Heart right ventricle (tissue), 16 donors: Measurements from ENCODE around the gene TNIP1. TPM values are rescaled to one million over a fixed set of nuclear protein-coding genes. Genes with fewer than 3 reads are reported as not detected.
A peak's percentile ranks its signal among the peaks of the same experiment; 100 is the strongest.

Source experiments
- ATAC-seq, 8 donors: fragments of 200-7000 bp; cut with Tn5 transposase; one replicate each; pipeline ENCODE4 v1.9.1; 2020; ENCODE audit warnings: mild to moderate bottlenecking in 8 of 8, moderate library complexity in 8 of 8, moderate number of reproducible peaks in 1 of 8
- DNase-seq, 2 donors: peaks; one replicate each; pipeline ENCODE4 v3.0.0-alpha.2; 2020
- H3K27ac ChIP-seq, 10 donors: fragments of 200-600 bp; sonication (generic) in 2 of 10; one replicate each; pipeline versions ENCODE4 v1.5.0 to v1.8.0; 2020 to 2022; ENCODE audit warnings: mild to moderate bottlenecking in 3 of 10
- H3K27me3 ChIP-seq, 7 donors: fragments of 200-600 bp; one replicate each; pipeline ENCODE4 v1.8.0; 2021 to 2022; ENCODE audit warnings: mild to moderate bottlenecking in 2 of 7
- H3K36me3 ChIP-seq, 9 donors: fragments of 200-600 bp; sonication (generic) in 1 of 9; one replicate each; pipeline versions ENCODE4 v1.5.0 to v1.8.0; 2020 to 2022; ENCODE audit warnings: mild to moderate bottlenecking in 2 of 9
- H3K4me1 ChIP-seq, 9 donors: fragments of 200-600 bp; sonication (generic) in 1 of 9; one replicate each; pipeline versions ENCODE4 v1.5.0 to v1.8.0; 2020 to 2022; ENCODE audit warnings: mild to moderate bottlenecking in 4 of 9
- H3K4me3 ChIP-seq, 10 donors: fragments of 200-600 bp; sonication (generic) in 2 of 10; one replicate each; pipeline versions ENCODE4 v1.5.0 to v1.8.0; 2020 to 2022; ENCODE audit warnings: mild to moderate bottlenecking in 7 of 10, moderate library complexity in 2 of 10
- H3K9me3 ChIP-seq, 11 donors: fragments of 200-600 bp in 10 of 11; sonication (generic) in 2 of 11; one replicate each; pipeline versions ENCODE4 v1.5.0 to v1.8.0; 2013 to 2022; ENCODE audit warnings: mild to moderate bottlenecking in 2 of 11, control low read depth in 1 of 11, moderate library complexity in 1 of 11
- CTCF ChIP-seq, 9 donors: fragments of 200-600 bp; sonication (generic) in 2 of 9; IDR thresholded peaks; one replicate each; pipeline versions ENCODE4 v1.5.0 to v1.8.0; 2021 to 2022; ENCODE audit warnings: antibody characterized with exemption in 9 of 9, mild to moderate bottlenecking in 5 of 9, moderate library complexity in 1 of 9
- WGBS, 2 donors: extraction: QIAGEN DNeasy Blood & Tissue Kit; methylation state at CpG; one replicate each; pipeline ENCODE4 v1.1.7; 2013; ENCODE audit warnings: inconsistent platforms in 1 of 2; 5-methylcytosine and 5-hydroxymethylcytosine counted together
- intact Hi-C, 10 donors: fragments of 100-400 bp; cut with DNase I; formaldehyde crosslinking; loops; one replicate each; pipeline versions ENCODE4 v1.11.1 to v1.14.2; 2022
- polyA plus RNA-seq, 2 donors: library from polyadenylated mRNA; stranded (reverse); fragments of 200-250 nt; gene quantifications; one replicate each; pipeline ENCODE4 v1.2.3, GENCODE V29; 2013
- total RNA-seq, 10 donors: library from RNA; stranded (reverse); fragmentation: NEBNext Ultra II Directional in 3 of 10; extraction: Animal tissue kit (Norgen Biotek cat#: 25700) in 3 of 10; gene quantifications; one replicate each; pipeline versions ENCODE4 v1.2.1 to v1.2.4, GENCODE V29; 2021 to 2023
- donor health status: Arrhythmogenic right ventricular cardiomyopathy.
- donor health status: ischemic (EF 13 %, LVEDD 7.1; RV severe dilation, severe dysfunction).
- donor health status: healthy with polysubstance abuse.
- donor health status: DM: no; HTN: yes; CAD: no.
- donor health status: DM: no; HTN: no; CAD: no.
- donor health status: ischemic (EF 25% LVEDD 6.9; RV normal size, moderate dysfunction).
- donor health status: ischemic (EF 25% LVEDD 5.7; RV mildly dilated, moderate dysfunction).
- donor health status: healthy.
- donor health status: DM: yes; HTN: yes; CAD: no.
- donor health status: Ischemic cardiomyopathy.
- donor health status: ischemic (EF 35%, LVEDD 5.7; RV mildly dilated, moderate dysfunction).
- donor health status: nonischemic (EF 11% LVEDD 7.7; RV severe dilation, severe dysfunction).
- donor health status: DM: yes; HTN: yes; CAD: no.
- donor health status: PGD.
- donor health status: ischemic (EF 29% LVEDD 5.4; RV normal size, mild dysfunction).
- donor health status: nonischemic (EF 23%, LVEDD 6.1; RV moderate dilation, normal function).

Gene TNIP1
- total and polyA plus RNA-seq, 12 donors: 63.8 to 130 (median 124) TPM

GRCh38 chr5:151122828-151123227 is 42.0 kb upstream of the TNIP1 start:
- intact Hi-C loops: no loop called here
- no peak for TF ChIP-seq CTCF (IDR thresholded peaks at IDR 0.05)
- no peak for DNase-seq
- ATAC-seq: no peak
- 95% methylated on average over 14 of the region's 14 CpGs for WGBS, 2 donors
- Histone ChIP-seq H3K9me3 (no peaks in the 10 kb centered on the region), H3K4me3 (no peak overlapping the region), H3K27ac (peak overlapping the region in 1 of 10 donors; percentile 77), H3K36me3 (peaks cover 0 to 100% (median 62%) of the 10 kb centered on the region in 9 donors), H3K4me1 (peaks cover 9 to 34% (median 16%) of the 10 kb centered on the region in 9 donors), H3K27me3 (no peaks in the 10 kb centered on the region)

- ATAC-seq: no peak
- no peak for TF ChIP-seq CTCF (IDR thresholded peaks at IDR 0.05)
- no peak for DNase-seq
- Histone ChIP-seq H3K9me3 (no peaks in the 10 kb centered on the region), H3K36me3 (peaks cover 0 to 100% (median 62%) of the 10 kb centered on the region in 9 donors), H3K4me3 (no peak overlapping the region), H3K4me1 (peaks cover 9 to 33% (median 16%) of the 10 kb centered on the region in 9 donors), H3K27ac (no peak overlapping the region), H3K27me3 (no peaks in the 10 kb centered on the region)
- intact Hi-C loops: no loop called here
- WGBS, 2 donors: 72 to 91% methylated on average over 5 of the region's 5 CpGs
These were observed 40.8 kb upstream of the TNIP1 start for GRCh38 chr5:151121665-151122064.

GRCh38 chr5:151121095-151121494 is 40.3 kb upstream of the TNIP1 start:
- Histone ChIP-seq H3K27me3 (no peaks in the 10 kb centered on the region), H3K36me3 (peaks cover 0 to 100% (median 68%) of the 10 kb centered on the region in 9 donors), H3K4me3 (no peak overlapping the region), H3K27ac (no peak overlapping the region), H3K9me3 (no peaks in the 10 kb centered on the region), H3K4me1 (peaks cover 9 to 28% (median 16%) of the 10 kb centered on the region in 9 donors)
- ATAC-seq: no peak
- no peak for TF ChIP-seq CTCF (IDR thresholded peaks at IDR 0.05)
- intact Hi-C loops: no loop called here
- WGBS, 2 donors: 98% methylated on average over 2 of the region's 2 CpGs
- no peak for DNase-seq

- ATAC-seq: no peak
These were observed 38.2 kb upstream of the TNIP1 start for GRCh38 chr5:151118913-151119575.

More at GRCh38 chr5:151118913-151119575, 38.2 kb upstream of the TNIP1 start:
- 86 to 88% methylated on average over 7 of the region's 7 CpGs for WGBS, 2 donors
- no peak for TF ChIP-seq CTCF (IDR thresholded peaks at IDR 0.05)
- no peak overlapping the region for H3K27ac ChIP-seq
- no peaks in the 10 kb centered on the region for H3K9me3 ChIP-seq
- peaks cover 0 to 99% (median 73%) of the 10 kb centered on the region in 9 donors for H3K36me3 ChIP-seq
- H3K4me3 ChIP-seq: no peak overlapping the region
- H3K27me3 ChIP-seq: no peaks in the 10 kb centered on the region
- no peak for DNase-seq
- peaks cover under 1 to 18% (median 11%) of the 10 kb centered on the region in 9 donors for H3K4me1 ChIP-seq
- intact Hi-C loops: loop anchor here in 4 of 10 donors (5.0 to 10.0 kb wide), 3 partner anchors 112 to 117 kb away; no protein-coding TSS in a partner anchor
